HL-60 (cell line): ENCODE data around the gene HDGFL2.

Experiments
- CTCF ChIP-seq: IDR thresholded peaks from one replicate; pipeline ENCODE4 v1.5.1; 2011; ENCODE audit warnings: low read length, control low read depth, inconsistent platforms; ENCODE audit not compliant: insufficient read depth
- GABPA ChIP-seq: IDR thresholded peaks from 2 replicates; pipeline ENCODE4 v1.6.1; 2012; ENCODE audit warnings: low read depth
- POLR2AphosphoS5 ChIP-seq: IDR thresholded peaks from 2 replicates; pipeline ENCODE4 v1.6.1; 2012; ENCODE audit warnings: low read depth
- REST ChIP-seq: IDR thresholded peaks from 2 replicates; pipeline ENCODE4 v1.6.1; 2012; ENCODE audit warnings: low read depth; ENCODE audit not compliant: insufficient replicate concordance

GRCh38 chr19:4517451-4518057, 45.5 kb downstream of the HDGFL2 start:
- TF ChIP-seq REST (no peak), CTCF (no peak), GABPA (no peak), POLR2AphosphoS5 (no peak)
